IMR-90 (cell line): Measurements from ENCODE around the gene GPATCH2. TPM values are rescaled to one million over a fixed set of nuclear protein-coding genes. Genes with fewer than 3 reads are reported as not detected.

Experiments used
- ATAC-seq: fragments of 200-7000 bp; cut with Tn5 transposase; 2 replicates; pipeline ENCODE4 v1.9.1; 2020; ENCODE audit warnings: low read depth, mild to moderate bottlenecking, moderate library complexity
- BruUV-seq: library from RNA; stranded (reverse); fragments of 400-500 nt; replicated peaks from 2 replicates; lab custom pipeline; 2021; lab: Mats Ljungman, UMichigan
- CTCF ChIA-PET: fragments of 300-600 bp; formaldehyde crosslinking; extraction: SDS; loops from one replicate; lab custom pipeline; 2021; ENCODE audit warnings: antibody characterized with exemption; lab: Yijun Ruan, JAX
- POLR2A ChIA-PET: fragments of 300-600 bp; sonication (Branson Sonifier 250); formaldehyde crosslinking; loops from one replicate; lab custom pipeline; 2022; ENCODE audit warnings: antibody characterized with exemption; ENCODE audit not compliant: unreplicated experiment; lab: Charles Lee
- DNase-seq: peaks from one replicate; pipeline ENCODE4 v3.0.0; 2013
- H2AFZ ChIP-seq: replicated peaks from 2 replicates; pipeline ENCODE3; 2013; ENCODE audit warnings: low read length, mild to moderate bottlenecking; ENCODE audit not compliant: poor library complexity
- H2AK5ac ChIP-seq: 2 replicates; pipeline ENCODE4 v1.6.1; 2013; ENCODE audit warnings: low read depth, low read length, inconsistent platforms
- H2AK9ac ChIP-seq: replicated peaks from 2 replicates; pipeline ENCODE3; 2013; ENCODE audit warnings: mild to moderate bottlenecking, low read depth, low read length, moderate library complexity; ENCODE audit not compliant: poor library complexity
- H2BK120ac ChIP-seq: 2 replicates; pipeline ENCODE4 v1.6.1; 2013; ENCODE audit warnings: low read depth, low read length, inconsistent platforms
- H2BK15ac ChIP-seq: 3 replicates; pipeline ENCODE4 v1.6.1; 2013; ENCODE audit warnings: low read depth, low read length, inconsistent platforms
- H2BK20ac ChIP-seq: 2 replicates; pipeline ENCODE4 v1.6.1; 2013; ENCODE audit warnings: low read depth, mild to moderate bottlenecking, inconsistent platforms, low read length, moderate library complexity
- H2BK5ac ChIP-seq: 2 replicates; pipeline ENCODE4 v1.6.1; 2013; ENCODE audit warnings: mild to moderate bottlenecking, low read depth, low read length, inconsistent platforms; ENCODE audit not compliant: poor library complexity, severe bottlenecking
- H3K14ac ChIP-seq: replicated peaks from 2 replicates; pipeline ENCODE4 v1.6.1; 2013; ENCODE audit warnings: low read depth, low read length, inconsistent platforms
- H3K18ac ChIP-seq: 2 replicates; pipeline ENCODE4 v1.6.1; 2013; ENCODE audit warnings: low read depth, low read length, control low read depth
- H3K23ac ChIP-seq: 2 replicates; pipeline ENCODE4 v1.6.1; 2013; ENCODE audit warnings: low read depth, low read length, inconsistent platforms
- H3K27ac ChIP-seq: 2 replicates; pipeline ENCODE4 v1.5.1; 2013; ENCODE audit warnings: mild to moderate bottlenecking, control low read depth, low read length; ENCODE audit not compliant: insufficient read depth
- H3K27me3 ChIP-seq: 2 replicates; pipeline ENCODE4 v1.6.1; 2013; ENCODE audit warnings: low read length; ENCODE audit not compliant: control insufficient read depth, insufficient read depth
- H3K36me3 ChIP-seq: 2 replicates; pipeline ENCODE4 v1.6.1; 2013; ENCODE audit warnings: low read length, mixed read lengths; ENCODE audit not compliant: control insufficient read depth, insufficient read depth
- H3K4ac ChIP-seq: 2 replicates; pipeline ENCODE4 v1.6.1; 2013; ENCODE audit warnings: low read depth, low read length, inconsistent platforms
- H3K4me1 ChIP-seq: 2 replicates; pipeline ENCODE4 v1.6.1; 2013; ENCODE audit warnings: low read length, mixed read lengths; ENCODE audit not compliant: control insufficient read depth, insufficient read depth
- H3K4me2 ChIP-seq: 2 replicates; pipeline ENCODE4 v1.6.1; 2013; ENCODE audit warnings: low read depth, mild to moderate bottlenecking, control low read depth, low read length, moderate library complexity
- H3K4me3 ChIP-seq: 2 replicates; pipeline ENCODE4 v1.5.1; 2013; ENCODE audit warnings: low read depth, mild to moderate bottlenecking, control low read depth, low read length, moderate library complexity; ENCODE audit not compliant: insufficient read depth
- H3K56ac ChIP-seq: 2 replicates; pipeline ENCODE4 v1.6.1; 2013; ENCODE audit warnings: low read length, inconsistent platforms; ENCODE audit not compliant: insufficient read depth; ENCODE audit errors: extremely low read depth
- H3K79me1 ChIP-seq, 2 experiments: 2 replicates each; pipeline ENCODE4 v1.6.1; 2013; ENCODE audit warnings: low read length in 2 of 2, inconsistent platforms in 1 of 2, low read depth in 1 of 2
- H3K9ac ChIP-seq: 2 replicates; pipeline ENCODE4 v1.6.1; 2013; ENCODE audit warnings: low read depth, low read length, control low read depth
- H3K9me1 ChIP-seq: 2 replicates; pipeline ENCODE4 v1.6.1; 2013; ENCODE audit warnings: low read length, inconsistent platforms; ENCODE audit not compliant: insufficient read depth
- H3K9me3 ChIP-seq: 2 replicates; pipeline ENCODE4 v1.6.1; 2013; ENCODE audit warnings: low read length; ENCODE audit not compliant: control insufficient read depth, insufficient read depth
- H4K20me1 ChIP-seq: 2 replicates; pipeline ENCODE4 v1.6.1; 2013; ENCODE audit warnings: low read length, inconsistent platforms; ENCODE audit not compliant: insufficient read depth
- H4K5ac ChIP-seq: 2 replicates; pipeline ENCODE4 v1.6.1; 2013; ENCODE audit warnings: mild to moderate bottlenecking, low read depth, low read length, control low read depth
- H4K8ac ChIP-seq, 2 experiments: 2 replicates each; pipeline ENCODE4 v1.6.1; 2013; ENCODE audit warnings: low read depth in 2 of 2, low read length in 2 of 2, control low read depth in 1 of 2, inconsistent platforms in 1 of 2
- H4K91ac ChIP-seq: 2 replicates; pipeline ENCODE4 v1.6.1; 2013; ENCODE audit warnings: low read depth, low read length, inconsistent platforms; ENCODE audit not compliant: insufficient read depth
- BHLHE40 ChIP-seq: fragments of 150-350 bp; IDR thresholded peaks from 2 replicates; pipeline ENCODE4 v1.6.1; 2016; ENCODE audit warnings: mild to moderate bottlenecking, low read depth, low read length
- CEBPB ChIP-seq: IDR thresholded peaks from 2 replicates; pipeline ENCODE4 v1.6.1; 2012; ENCODE audit warnings: low read depth, low read length, improper control_type of control experiment
- CHD1 ChIP-seq: IDR thresholded peaks from 2 replicates; pipeline ENCODE4 v1.6.1; 2012; ENCODE audit warnings: low read depth, low read length, improper control_type of control experiment
- FOS ChIP-seq: fragments of 150-350 bp; IDR thresholded peaks from 2 replicates; pipeline ENCODE4 v1.6.1; 2016; ENCODE audit warnings: low read depth, low read length
- MAFK ChIP-seq: IDR thresholded peaks from 2 replicates; pipeline ENCODE4 v1.6.1; 2012; ENCODE audit warnings: low read depth, low read length, improper control_type of control experiment
- MAZ ChIP-seq: IDR thresholded peaks from 2 replicates; pipeline ENCODE4 v1.6.1; 2012; ENCODE audit warnings: low read depth, mild to moderate bottlenecking, low read length, improper control_type of control experiment, moderate library complexity, borderline replicate concordance
- MXI1 ChIP-seq: IDR thresholded peaks from 2 replicates; pipeline ENCODE4 v1.6.1; 2012; ENCODE audit warnings: low read depth, mild to moderate bottlenecking, low read length, moderate library complexity, borderline replicate concordance
- NFE2L2 ChIP-seq: fragments of 150-350 bp; IDR thresholded peaks from 2 replicates; pipeline ENCODE4 v1.6.1; 2016; ENCODE audit warnings: low read depth, mild to moderate bottlenecking, low read length
- POLR2A ChIP-seq: IDR thresholded peaks from 2 replicates; pipeline ENCODE4 v1.6.1; 2012; ENCODE audit warnings: mild to moderate bottlenecking, low read depth, low read length
- RAD21 ChIP-seq: IDR thresholded peaks from 2 replicates; pipeline ENCODE4 v1.6.1; 2012; ENCODE audit warnings: low read length, improper control_type of control experiment
- RCOR1 ChIP-seq: IDR thresholded peaks from 2 replicates; pipeline ENCODE4 v1.6.1; 2012; ENCODE audit warnings: mild to moderate bottlenecking, low read length, improper control_type of control experiment; ENCODE audit not compliant: insufficient replicate concordance
- RFX5 ChIP-seq: IDR thresholded peaks from 2 replicates; pipeline ENCODE4 v1.8.0; 2012; ENCODE audit warnings: low read depth, mild to moderate bottlenecking, low read length, moderate library complexity
- SMC3 ChIP-seq: fragments of 150-350 bp; IDR thresholded peaks from 2 replicates; pipeline ENCODE4 v1.6.1; 2016; ENCODE audit warnings: low read depth, mild to moderate bottlenecking, antibody characterized with exemption, low read length, moderate library complexity
- WGBS, 2 experiments: methylation state at CpG; one replicate each; pipeline versions ENCODE4 v1.1.5 to v1.1.7; 2013; ENCODE audit warnings: missing lambda C conversion rate in 2 of 2; ENCODE audit not compliant: insufficient read length in 1 of 2; ENCODE audit errors: extremely low coverage in 2 of 2; 5-methylcytosine and 5-hydroxymethylcytosine counted together
- dilution Hi-C: fragments of 300-500 bp; cut with HindIII; formaldehyde crosslinking; loops from one replicate; pipeline ENCODE4 v1.14.3; 2018; ENCODE audit warnings: low sequenced_read_pairs; ENCODE audit not compliant: unreplicated experiment
- in situ Hi-C: fragments of 300-500 bp; cut with MboI; formaldehyde crosslinking; loops from 3 replicates; pipeline ENCODE4 v1.14.3; 2019; ENCODE audit warnings: low sequenced_read_pairs, inconsistent platforms, mixed read lengths
- intact Hi-C: fragments of 100-400 bp; cut with micrococcal nuclease; formaldehyde crosslinking; loops from 2 replicates; pipeline ENCODE4 v1.10.0; 2022
- polyA plus RNA-seq, 3 experiments: library from polyadenylated mRNA; depleted of rRNA; stranded (reverse); fragments of >200 nt; gene quantifications; 2 replicates each; pipeline ENCODE4 v1.2.3, GENCODE V29; 2012; ENCODE audit warnings: low replicate concordance in 1 of 3
- total RNA-seq: library from RNA; depleted of rRNA; stranded (reverse); fragments of >200 nt; gene quantifications from 2 replicates; pipeline ENCODE4 v1.2.3, GENCODE V29; 2012
- TF ChIP-seq, protein P1 (sequence below): fragments of 150-350 bp; IDR thresholded peaks from 2 replicates; pipeline ENCODE4 v1.6.1; 2016; ENCODE audit warnings: low read depth, mild to moderate bottlenecking, low read length, moderate library complexity, borderline replicate concordance
- TF ChIP-seq, protein P2 (sequence below): conservative IDR thresholded peaks from 2 replicates; pipeline ENCODE4 v1.5.1; 2012; ENCODE audit warnings: mild to moderate bottlenecking, low read depth, low read length, improper control_type of control experiment
- TF ChIP-seq, protein P3 (sequence below): fragments of 150-350 bp; IDR thresholded peaks from 2 replicates; pipeline ENCODE4 v1.6.1; 2017; ENCODE audit warnings: mild to moderate bottlenecking, antibody characterized with exemption, low read length, low read depth

GPATCH2 gene
- total and polyA plus RNA-seq, 2 of the 4 experiments (the other 2 are of a cell fraction) = 4.7 to 11.8 TPM

DNA sequence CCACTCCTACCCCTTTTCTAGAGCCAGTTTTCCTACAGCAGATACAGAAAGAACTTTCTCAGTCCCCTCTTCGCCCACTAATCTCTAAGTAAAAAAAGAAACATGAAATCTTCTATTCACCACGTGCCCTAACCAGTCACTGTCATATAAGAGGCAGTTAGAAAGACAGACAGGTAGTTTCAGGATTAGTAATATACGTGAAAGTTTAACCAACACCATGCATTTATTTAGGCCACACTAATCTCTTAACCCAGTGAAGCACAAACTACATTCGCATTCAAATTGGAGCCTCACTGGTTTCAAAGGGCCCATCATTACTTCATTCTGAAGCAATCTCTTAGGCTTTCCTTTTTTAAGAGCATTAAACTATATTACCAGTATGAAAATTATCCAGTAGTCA is 10.1 kb downstream of the GPATCH2 start:
- Histone ChIP-seq H2BK20ac (no peak overlapping the region), H2AK5ac (no peak overlapping the region), H3K4me3 (no peak overlapping the region), H3K36me3 (peaks cover 7% of the 10 kb centered on the region), H2AK9ac (no peak overlapping the region), H4K5ac (no peak overlapping the region), H3K9me1 (peaks cover 3% of the 10 kb centered on the region), H3K14ac (no peak overlapping the region), H3K18ac (no peak overlapping the region), H3K56ac (no peak overlapping the region), H4K8ac (no peak overlapping the region), H2BK5ac (no peak overlapping the region), H3K9ac (no peak overlapping the region), H3K27me3 (no peaks in the 10 kb centered on the region), H3K4me2 (no peak overlapping the region), H4K20me1 (peaks cover 2% of the 10 kb centered on the region; the same call in 1 of the 2 replicates), H3K23ac (no peak overlapping the region), H3K79me1 (peaks cover 7 to 35% of the 10 kb centered on the region in 2 experiments; a peak in 3 of 4 replicates), H2BK120ac (no peak overlapping the region), H3K4ac (no peak overlapping the region), H2AFZ (no peak overlapping the region), H4K91ac (no peak overlapping the region), H3K4me1 (no peaks in the 10 kb centered on the region), H3K9me3 (no peaks in the 10 kb centered on the region), H3K27ac (no peak overlapping the region), H2BK15ac (no peak overlapping the region)
- POLR2A ChIA-PET = no interaction called here
- no peak for ATAC-seq
- TF ChIP-seq RCOR1 (no peak), MAFK (no peak), POLR2A (no peak), BHLHE40 (no peak), FOS (no peak), RAD21 (no peak), NFE2L2 (no peak), SMC3 (no peak), RFX5 (no peak), CEBPB (no peak), MAZ (no peak), CHD1 (no peak), MXI1 (no peak)
- TF ChIP-seq, protein P1, sequence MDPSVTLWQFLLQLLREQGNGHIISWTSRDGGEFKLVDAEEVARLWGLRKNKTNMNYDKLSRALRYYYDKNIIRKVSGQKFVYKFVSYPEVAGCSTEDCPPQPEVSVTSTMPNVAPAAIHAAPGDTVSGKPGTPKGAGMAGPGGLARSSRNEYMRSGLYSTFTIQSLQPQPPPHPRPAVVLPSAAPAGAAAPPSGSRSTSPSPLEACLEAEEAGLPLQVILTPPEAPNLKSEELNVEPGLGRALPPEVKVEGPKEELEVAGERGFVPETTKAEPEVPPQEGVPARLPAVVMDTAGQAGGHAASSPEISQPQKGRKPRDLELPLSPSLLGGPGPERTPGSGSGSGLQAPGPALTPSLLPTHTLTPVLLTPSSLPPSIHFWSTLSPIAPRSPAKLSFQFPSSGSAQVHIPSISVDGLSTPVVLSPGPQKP = no peak
- TF ChIP-seq, protein P2, sequence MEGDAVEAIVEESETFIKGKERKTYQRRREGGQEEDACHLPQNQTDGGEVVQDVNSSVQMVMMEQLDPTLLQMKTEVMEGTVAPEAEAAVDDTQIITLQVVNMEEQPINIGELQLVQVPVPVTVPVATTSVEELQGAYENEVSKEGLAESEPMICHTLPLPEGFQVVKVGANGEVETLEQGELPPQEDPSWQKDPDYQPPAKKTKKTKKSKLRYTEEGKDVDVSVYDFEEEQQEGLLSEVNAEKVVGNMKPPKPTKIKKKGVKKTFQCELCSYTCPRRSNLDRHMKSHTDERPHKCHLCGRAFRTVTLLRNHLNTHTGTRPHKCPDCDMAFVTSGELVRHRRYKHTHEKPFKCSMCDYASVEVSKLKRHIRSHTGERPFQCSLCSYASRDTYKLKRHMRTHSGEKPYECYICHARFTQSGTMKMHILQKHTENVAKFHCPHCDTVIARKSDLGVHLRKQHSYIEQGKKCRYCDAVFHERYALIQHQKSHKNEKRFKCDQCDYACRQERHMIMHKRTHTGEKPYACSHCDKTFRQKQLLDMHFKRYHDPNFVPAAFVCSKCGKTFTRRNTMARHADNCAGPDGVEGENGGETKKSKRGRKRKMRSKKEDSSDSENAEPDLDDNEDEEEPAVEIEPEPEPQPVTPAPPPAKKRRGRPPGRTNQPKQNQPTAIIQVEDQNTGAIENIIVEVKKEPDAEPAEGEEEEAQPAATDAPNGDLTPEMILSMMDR = no peak
- TF ChIP-seq, protein P3, sequence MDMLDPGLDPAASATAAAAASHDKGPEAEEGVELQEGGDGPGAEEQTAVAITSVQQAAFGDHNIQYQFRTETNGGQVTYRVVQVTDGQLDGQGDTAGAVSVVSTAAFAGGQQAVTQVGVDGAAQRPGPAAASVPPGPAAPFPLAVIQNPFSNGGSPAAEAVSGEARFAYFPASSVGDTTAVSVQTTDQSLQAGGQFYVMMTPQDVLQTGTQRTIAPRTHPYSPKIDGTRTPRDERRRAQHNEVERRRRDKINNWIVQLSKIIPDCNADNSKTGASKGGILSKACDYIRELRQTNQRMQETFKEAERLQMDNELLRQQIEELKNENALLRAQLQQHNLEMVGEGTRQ = no peak
- BruUV-seq = no TSS peak
- dilution Hi-C loops (no loop called here), in situ Hi-C loops (no loop called here), intact Hi-C loops (no loop called here)
- no peak for DNase-seq
- WGBS, 2 experiments = no CpG with 5 or more reads among the region's 4 CpGs
- CTCF ChIA-PET = interaction anchor here (1.0 kb wide), 1 partner anchor 12 kb away, joined by 3 read pairs; no protein-coding TSS in a partner anchor
